ENCODE data around the gene LRRC46. TPM values are rescaled to one million over a fixed set of nuclear protein-coding genes. Genes with fewer than 3 reads are reported as not detected.

LRRC46 gene
- total and polyA plus RNA-seq, 10 donors, result 0.42 to 1.4 (median 1.1) TPM

GRCh38 chr17:47831934-47832327 lies 461 bp downstream of the LRRC46 start:
- Histone ChIP-seq H3K9me3 (no peaks in the 10 kb centered on the region), H3K4me3 (peak overlapping the region; percentile 75 to 96 (median 90)), H3K27me3 (replicated peaks in 1 of 7) (no peaks in the 10 kb centered on the region), H3K27ac (peak overlapping the region; percentile 80 to 94 (median 90)), H3K4me1 (peaks cover 9 to 86% (median 57%) of the 10 kb centered on the region in 6 donors), H3K36me3 (peaks cover 0 to 45% (median 26%) of the 10 kb centered on the region in 6 donors)
- WGBS, 5 donors, result 7 to 12% (median 11%) methylated on average over 7 of the region's 7 CpGs
- TF ChIP-seq CTCF (IDR thresholded peaks at IDR 0.05 in 8 of 11, conservative IDR thresholded peaks at IDR 0.05 in 3 of 11) (no peak), POLR2AphosphoS5 (IDR thresholded peaks at IDR 0.05) (no peak), POLR2A (IDR thresholded peaks at IDR 0.05) (no peak)
- intact Hi-C loops (cut with DNase I; ENCODE audit: low total_unique reads), result no loop called here
- no peak for DNase-seq

GRCh38 chr17:47834756-47835155 lies 3.3 kb downstream of the LRRC46 start:
- intact Hi-C loops (cut with DNase I; ENCODE audit: low total_unique reads), result no loop called here
- H3K27ac ChIP-seq, result peak overlapping the region; percentile 8 to 85 (median 71)
- TF ChIP-seq CTCF (IDR thresholded peaks at IDR 0.05 in 8 of 11, conservative IDR thresholded peaks at IDR 0.05 in 3 of 11) (no peak), POLR2A (IDR thresholded peaks at IDR 0.05) (no peak), POLR2AphosphoS5 (IDR thresholded peaks at IDR 0.05) (no peak)
- H3K36me3 ChIP-seq, result peaks cover 0 to 42% (median 15%) of the 10 kb centered on the region in 6 donors
- H3K4me1 ChIP-seq, result peaks cover 16 to 93% (median 70%) of the 10 kb centered on the region in 6 donors
- no peak overlapping the region for H3K4me3 ChIP-seq
- no peaks in the 10 kb centered on the region for H3K27me3 ChIP-seq (replicated peaks in 1 of 7)
- H3K9me3 ChIP-seq, result no peaks in the 10 kb centered on the region
- DNase-seq, result no peak
- WGBS, 5 donors, result 38 to 51% (median 41%) methylated on average over 5 of the region's 5 CpGs

GRCh38 chr17:47836601-47837000 lies 5.1 kb downstream of the LRRC46 start:
- no peak for DNase-seq
- Histone ChIP-seq H3K9me3 (no peaks in the 10 kb centered on the region), H3K27me3 (replicated peaks in 1 of 7) (no peaks in the 10 kb centered on the region), H3K4me3 (no peak overlapping the region), H3K27ac (peak overlapping the region; percentile 57 to 85 (median 74)), H3K36me3 (peaks cover 0 to 42% (median 15%) of the 10 kb centered on the region in 6 donors), H3K4me1 (peaks cover 20 to 96% (median 70%) of the 10 kb centered on the region in 6 donors)
- no peak for TF ChIP-seq POLR2A (IDR thresholded peaks at IDR 0.05)
- TF ChIP-seq POLR2AphosphoS5 (IDR thresholded peaks at IDR 0.05), result no peak
- TF ChIP-seq CTCF (IDR thresholded peaks at IDR 0.05 in 8 of 11, conservative IDR thresholded peaks at IDR 0.05 in 3 of 11), result no peak
- 80 to 100% (median 90%) methylated on average over 2 to 6 of the region's 6 CpGs for WGBS, 5 donors
- intact Hi-C loops (cut with DNase I; ENCODE audit: low total_unique reads), result no loop called here

- Histone ChIP-seq H3K27ac (peak overlapping the region; percentile 57 to 85 (median 74)), H3K9me3 (no peaks in the 10 kb centered on the region), H3K4me1 (peaks cover 21 to 96% (median 67%) of the 10 kb centered on the region in 6 donors), H3K27me3 (replicated peaks in 1 of 7) (no peaks in the 10 kb centered on the region), H3K36me3 (peaks cover 0 to 42% (median 15%) of the 10 kb centered on the region in 6 donors), H3K4me3 (no peak overlapping the region)
- WGBS, 5 donors, result 72 to 81% (median 77%) methylated on average over 9 to 13 of the region's 13 CpGs
- intact Hi-C loops (cut with DNase I; ENCODE audit: low total_unique reads), result no loop called here
- TF ChIP-seq POLR2AphosphoS5 (IDR thresholded peaks at IDR 0.05) (peak in 2 of 3 donors; percentile 59 to 61), POLR2A (IDR thresholded peaks at IDR 0.05) (no peak), CTCF (IDR thresholded peaks at IDR 0.05 in 8 of 11, conservative IDR thresholded peaks at IDR 0.05 in 3 of 11) (no peak)
- no peak for DNase-seq
These were observed 6.0 kb downstream of the LRRC46 start for GRCh38 chr17:47837401-47838039.

Measured in spleen (tissue), 11 donors.